OCI-LY1 (cell line): ENCODE results near the gene ARHGEF10L.

Experiments used
- CTCF ChIP-seq: fragments of 200-600 bp; sonication (generic), shearing (Covaris generic); IDR thresholded peaks from 2 replicates; pipeline ENCODE4 v1.5.1; 2017; ENCODE audit warnings: mild to moderate bottlenecking, antibody characterized with exemption, low read length, moderate library complexity, mixed read lengths
- EZH2 ChIP-seq: fragments of 200-600 bp; sonication (generic), shearing (Covaris generic); IDR thresholded peaks from 2 replicates; pipeline ENCODE4 v1.8.0; 2017; ENCODE audit warnings: borderline replicate concordance, mixed run types, mild to moderate bottlenecking, antibody characterized with exemption, low read length, moderate library complexity, mixed read lengths

- TF ChIP-seq CTCF (no peak), EZH2 (no peak)
Measured at GRCh38 chr1:17700945-17701810, 161.7 kb downstream of the ARHGEF10L start.
